Progenitor cell of endocrine pancreas (in vitro differentiated cells): ENCODE data around the gene TNIK. TPM values are rescaled to one million over a fixed set of nuclear protein-coding genes. Genes with fewer than 3 reads are reported as not detected.

ENCODE experiments used
- DNase-seq: peaks from one replicate; pipeline ENCODE4 v3.0.0; 2021; ENCODE audit warnings: low spot score; ENCODE audit not compliant: unreplicated experiment
- H3K27ac Mint-ChIP-seq: 2 replicates; pipeline ENCODE4 v1.8.0; 2021; ENCODE audit warnings: mild to moderate bottlenecking, moderate library complexity, mixed read lengths
- H3K27me3 Mint-ChIP-seq: 2 replicates; pipeline ENCODE4 v1.8.0; 2021; ENCODE audit warnings: mixed read lengths
- H3K36me3 Mint-ChIP-seq: 2 replicates; pipeline ENCODE4 v1.8.0; 2022; ENCODE audit warnings: mixed read lengths; ENCODE audit not compliant: insufficient read depth
- H3K4me1 Mint-ChIP-seq: 2 replicates; pipeline ENCODE4 v1.8.0; 2021; ENCODE audit warnings: low read depth, mixed read lengths
- H3K4me3 Mint-ChIP-seq: 2 replicates; pipeline ENCODE4 v1.8.0; 2021; ENCODE audit warnings: low read depth, mild to moderate bottlenecking, moderate library complexity, mixed read lengths
- H3K9me3 Mint-ChIP-seq: 2 replicates; pipeline ENCODE4 v1.8.0; 2021; ENCODE audit warnings: low read depth, mixed read lengths
- total RNA-seq: library from RNA; stranded (reverse); gene quantifications from 2 replicates; pipeline ENCODE4 v1.2.1, GENCODE V29; 2021
- TF ChIP-seq, protein P1 (sequence below): fragments of 200-600 bp; sonication (generic); IDR thresholded peaks from one replicate; pipeline ENCODE4 v1.5.0; 2021; ENCODE audit warnings: antibody characterized with exemption, mild to moderate bottlenecking; ENCODE audit not compliant: unreplicated experiment

TNIK gene
- total RNA-seq, 1 donor from 2014 or later, result 15.7 TPM

DNA sequence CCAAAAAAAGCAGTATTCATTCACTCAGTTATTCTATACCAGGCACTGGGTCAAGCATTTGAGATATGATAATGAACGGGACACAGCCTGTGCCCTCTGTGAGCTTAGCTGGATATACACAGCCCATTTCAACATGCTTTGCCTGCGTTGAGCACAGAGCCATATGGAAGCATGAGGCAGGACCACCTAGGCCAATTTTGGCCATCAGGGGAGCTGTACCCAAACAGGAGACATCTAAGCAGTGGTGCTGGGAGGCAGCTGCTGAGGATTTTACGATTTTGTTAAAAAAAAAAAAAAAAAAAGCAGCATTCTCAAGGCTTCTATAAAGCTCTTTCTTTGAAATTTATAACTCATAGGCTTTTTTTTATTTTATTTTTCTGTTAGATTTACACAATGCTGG lies 346.5 kb downstream of the TNIK start:
- Mint-ChIP-seq H3K9me3 (no peaks in the 10 kb centered on the region), H3K4me3 (no peak overlapping the region), H3K27me3 (no peaks in the 10 kb centered on the region), H3K27ac (no peak overlapping the region), H3K36me3 (peaks cover 1% of the 10 kb centered on the region), H3K4me1 (peaks cover 2% of the 10 kb centered on the region)
- TF ChIP-seq, protein P1, sequence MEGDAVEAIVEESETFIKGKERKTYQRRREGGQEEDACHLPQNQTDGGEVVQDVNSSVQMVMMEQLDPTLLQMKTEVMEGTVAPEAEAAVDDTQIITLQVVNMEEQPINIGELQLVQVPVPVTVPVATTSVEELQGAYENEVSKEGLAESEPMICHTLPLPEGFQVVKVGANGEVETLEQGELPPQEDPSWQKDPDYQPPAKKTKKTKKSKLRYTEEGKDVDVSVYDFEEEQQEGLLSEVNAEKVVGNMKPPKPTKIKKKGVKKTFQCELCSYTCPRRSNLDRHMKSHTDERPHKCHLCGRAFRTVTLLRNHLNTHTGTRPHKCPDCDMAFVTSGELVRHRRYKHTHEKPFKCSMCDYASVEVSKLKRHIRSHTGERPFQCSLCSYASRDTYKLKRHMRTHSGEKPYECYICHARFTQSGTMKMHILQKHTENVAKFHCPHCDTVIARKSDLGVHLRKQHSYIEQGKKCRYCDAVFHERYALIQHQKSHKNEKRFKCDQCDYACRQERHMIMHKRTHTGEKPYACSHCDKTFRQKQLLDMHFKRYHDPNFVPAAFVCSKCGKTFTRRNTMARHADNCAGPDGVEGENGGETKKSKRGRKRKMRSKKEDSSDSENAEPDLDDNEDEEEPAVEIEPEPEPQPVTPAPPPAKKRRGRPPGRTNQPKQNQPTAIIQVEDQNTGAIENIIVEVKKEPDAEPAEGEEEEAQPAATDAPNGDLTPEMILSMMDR, result peak; percentile 38
- no peak for DNase-seq

DNA sequence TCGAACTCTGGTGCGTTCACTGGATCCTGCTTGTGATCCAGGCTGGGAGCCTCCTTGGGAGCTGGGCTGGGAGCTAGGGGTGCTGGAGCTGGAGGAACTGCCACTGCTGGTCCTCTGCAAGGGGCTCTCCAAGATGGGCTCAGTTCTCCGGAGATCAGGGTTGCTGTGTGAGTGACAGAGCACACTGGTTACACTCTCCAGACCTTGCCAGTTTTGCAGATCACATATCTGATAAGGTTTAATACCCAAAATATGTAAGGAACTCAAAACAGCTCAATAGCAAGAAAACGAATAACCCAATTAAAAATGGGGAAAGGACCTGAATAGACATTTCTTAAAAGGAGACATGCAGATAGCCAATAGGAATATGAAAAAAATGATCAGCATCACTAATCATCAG lies 349.5 kb downstream of the TNIK start:
- H3K27me3 Mint-ChIP-seq, result no peaks in the 10 kb centered on the region
- no peaks in the 10 kb centered on the region for H3K9me3 Mint-ChIP-seq
- H3K4me3 Mint-ChIP-seq, result no peak overlapping the region
- DNase-seq, result no peak
- no peak overlapping the region for H3K27ac Mint-ChIP-seq
- no peaks in the 10 kb centered on the region for H3K4me1 Mint-ChIP-seq
- TF ChIP-seq, protein P1, result no peak
- H3K36me3 Mint-ChIP-seq, result peaks cover 3% of the 10 kb centered on the region

DNA sequence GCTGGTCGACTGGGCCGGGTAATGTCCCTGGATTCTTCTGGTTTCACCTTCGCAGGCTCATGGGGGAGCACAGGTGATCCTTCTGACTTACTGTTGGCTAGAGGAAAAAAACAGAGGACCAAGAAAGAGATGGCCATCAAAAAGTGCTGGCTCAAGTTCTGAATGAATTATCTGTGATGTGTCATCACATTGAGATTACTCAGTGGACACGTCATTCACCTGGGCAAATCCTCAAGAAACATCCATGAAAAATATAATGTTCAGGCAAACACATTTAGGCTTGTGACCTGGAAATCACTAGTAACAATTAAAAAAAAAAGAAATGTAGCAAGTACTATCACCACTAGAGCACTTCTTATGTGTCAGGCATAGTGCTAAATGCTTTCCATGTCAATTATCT lies 352.1 kb downstream of the TNIK start:
- Mint-ChIP-seq H3K4me3 (no peak overlapping the region), H3K36me3 (peaks cover 3% of the 10 kb centered on the region), H3K27me3 (no peaks in the 10 kb centered on the region), H3K4me1 (no peaks in the 10 kb centered on the region), H3K9me3 (no peaks in the 10 kb centered on the region), H3K27ac (no peak overlapping the region)
- DNase-seq, result no peak
- TF ChIP-seq, protein P1, result no peak

DNA sequence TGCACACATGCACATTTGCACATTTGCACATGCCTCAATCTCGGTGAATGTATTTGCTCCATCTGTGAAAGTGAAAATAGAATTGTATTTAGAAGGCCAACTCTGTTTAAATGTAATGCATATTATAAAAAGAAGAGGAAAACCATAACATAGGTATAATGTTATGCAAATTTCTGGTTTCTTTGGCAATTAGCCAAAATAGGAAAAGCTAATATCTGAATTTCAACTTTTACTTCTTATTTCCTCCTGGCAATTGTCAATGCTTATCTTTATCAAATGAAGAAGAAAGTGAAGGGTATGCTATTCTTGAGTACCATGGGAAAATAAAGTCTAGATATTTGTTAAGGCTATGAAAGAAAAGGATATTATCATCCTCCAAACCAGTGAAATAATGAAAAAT lies 357.0 kb downstream of the TNIK start:
- Mint-ChIP-seq H3K27ac (no peak overlapping the region), H3K27me3 (no peaks in the 10 kb centered on the region), H3K9me3 (no peaks in the 10 kb centered on the region), H3K4me1 (no peaks in the 10 kb centered on the region), H3K4me3 (no peak overlapping the region), H3K36me3 (peaks cover 1% of the 10 kb centered on the region)
- TF ChIP-seq, protein P1, result no peak
- DNase-seq, result no peak

DNA sequence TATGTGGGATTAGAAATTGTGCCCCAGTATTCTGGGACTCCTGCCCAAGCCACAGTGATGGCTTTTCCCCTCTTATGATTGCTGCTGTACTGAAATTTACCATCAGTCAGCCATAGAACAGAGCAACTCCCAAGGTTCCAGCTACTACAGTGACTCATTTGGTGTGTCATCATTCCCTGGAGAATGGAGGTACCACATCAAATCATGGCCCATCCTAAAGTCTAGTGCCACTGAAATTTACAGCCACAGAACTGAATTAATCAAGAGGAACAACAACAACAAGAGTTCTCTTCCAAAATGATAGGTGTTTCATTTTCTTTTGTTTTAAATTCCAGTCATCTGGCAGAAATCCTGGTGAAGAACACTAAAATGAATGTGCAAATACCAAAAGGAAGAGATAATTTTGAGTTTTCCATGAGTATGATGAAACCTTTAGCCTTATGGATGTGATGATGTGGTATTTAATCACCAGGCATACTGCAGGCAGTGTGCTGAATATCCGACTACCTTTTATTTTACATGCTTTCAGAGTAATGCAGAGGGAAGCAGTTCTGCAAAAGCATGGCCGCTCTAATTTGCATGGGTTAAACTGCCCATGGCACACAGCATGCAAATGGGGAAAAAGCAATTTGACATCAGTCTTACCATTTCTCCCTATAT lies 358.1 kb downstream of the TNIK start:
- no peak for DNase-seq
- Mint-ChIP-seq H3K9me3 (peaks cover 1% of the 10 kb centered on the region), H3K27me3 (no peaks in the 10 kb centered on the region), H3K4me1 (no peaks in the 10 kb centered on the region), H3K27ac (no peak overlapping the region), H3K4me3 (no peak overlapping the region), H3K36me3 (peaks cover 4% of the 10 kb centered on the region)
- TF ChIP-seq, protein P1, result no peak
